SK-N-MC (cell line): ENCODE measurements around the gene DTHD1.

Source experiments
- EZH2 ChIP-seq: fragments of 200-600 bp; sonication (generic); IDR thresholded peaks from one replicate; pipeline ENCODE4 v1.6.1; 2017; ENCODE audit warnings: antibody characterized with exemption
- FOXP2 ChIP-seq: optimal IDR thresholded peaks from 2 replicates; pipeline ENCODE3; 2011; ENCODE audit warnings: mild to moderate bottlenecking, moderate library complexity; ENCODE audit not compliant: insufficient read depth; ENCODE audit errors: extremely low read length, control extremely low read depth
- POLR2AphosphoS5 ChIP-seq: IDR thresholded peaks from 2 replicates; pipeline ENCODE4 v1.6.1; 2012; ENCODE audit warnings: mild to moderate bottlenecking, low read depth, low read length, borderline replicate concordance

GRCh38 chr4:36330796-36331195 lies 49.4 kb downstream of the DTHD1 start:
- TF ChIP-seq EZH2 (no peak), POLR2AphosphoS5 (no peak), FOXP2 (no peak)
